Gastroesophageal sphincter (tissue), 4 donors: ENCODE measurements around the gene PRIMPOL. TPM values are rescaled to one million over a fixed set of nuclear protein-coding genes. Genes with fewer than 3 reads are reported as not detected.

Experiments
- ATAC-seq: fragments of 150-250 bp; one replicate; pipeline ENCODE4 v1.9.1; 2016; ENCODE audit warnings: mild to moderate bottlenecking, moderate library complexity
- H3K27ac ChIP-seq, 4 donors: fragments of 200-600 bp; sonication (generic) in 3 of 4; 1 replicate in 3 of 4; 2 replicates in 1 of 4; pipeline ENCODE4 v1.5.1; 2016 to 2019
- H3K27me3 ChIP-seq: fragments of 200-600 bp; sonication (generic); one replicate; pipeline ENCODE4 v1.5.1; 2019
- H3K36me3 ChIP-seq, 2 donors: fragments of 200-600 bp; sonication (generic); one replicate each; pipeline ENCODE4 v1.5.1; 2019; ENCODE audit warnings: control low read depth in 1 of 2
- H3K4me1 ChIP-seq, 3 donors: fragments of 200-600 bp; sonication (generic); 1 replicate in 2 of 3; 2 replicates in 1 of 3; pipeline ENCODE4 v1.5.1; 2016 to 2019; ENCODE audit warnings: control low read depth in 2 of 3
- H3K4me3 ChIP-seq, 2 donors: fragments of 200-600 bp; sonication (generic); one replicate each; pipeline ENCODE4 v1.5.1; 2019; ENCODE audit warnings: mild to moderate bottlenecking in 1 of 2, moderate library complexity in 1 of 2
- H3K9me3 ChIP-seq, 3 donors: fragments of 200-600 bp; sonication (generic); one replicate each; pipeline ENCODE4 v1.5.1; 2017 to 2019; ENCODE audit warnings: control low read depth in 2 of 3
- CTCF ChIP-seq, 4 experiments: fragments of 200-600 bp in 2 of 4; fragments of 450-650 bp in 2 of 4; sonication (generic) in 1 of 4; IDR thresholded peaks; one replicate each; pipeline ENCODE4 v1.5.1; 2017 to 2019; ENCODE audit warnings: antibody characterized with exemption in 4 of 4, mild to moderate bottlenecking in 2 of 4, moderate library complexity in 2 of 4
- EP300 ChIP-seq: sonication (generic); formaldehyde crosslinking; IDR thresholded peaks from one replicate; pipeline ENCODE4 v1.6.1; 2017; ENCODE audit warnings: antibody characterized with exemption, mild to moderate bottlenecking
- POLR2A ChIP-seq, 2 donors: fragments of 450-650 bp; IDR thresholded peaks; one replicate each; pipeline ENCODE4 v1.6.1; 2017; ENCODE audit warnings: antibody characterized with exemption in 2 of 2, mild to moderate bottlenecking in 2 of 2, moderate library complexity in 1 of 2
- POLR2AphosphoS5 ChIP-seq: sonication (generic); formaldehyde crosslinking; IDR thresholded peaks from one replicate; pipeline ENCODE4 v1.6.1; 2017; ENCODE audit warnings: antibody characterized with exemption
- WGBS, 2 donors: methylation state at CpG; one replicate each; pipeline ENCODE4 v1.1.5; 2018; ENCODE audit warnings: low coverage in 1 of 2; 5-methylcytosine and 5-hydroxymethylcytosine counted together
- total RNA-seq, 4 donors: library from RNA; depleted of rRNA; stranded (reverse); fragments of >200 nt; gene quantifications; one replicate each; pipeline ENCODE4 v1.1.0, GENCODE V29; 2016

PRIMPOL gene
- total RNA-seq, 4 donors from 2014 or later, result 14.2 to 21.6 (median 16.9) TPM

GRCh38 chr4:184712322-184712721 is 62.8 kb downstream of the PRIMPOL start:
- ATAC-seq, result no peak
- H3K4me3 ChIP-seq, result no peak overlapping the region
- H3K27ac ChIP-seq, result no peak overlapping the region
- no peaks in the 10 kb centered on the region for H3K27me3 ChIP-seq
- TF ChIP-seq CTCF (IDR thresholded peaks at IDR 0.05) (no peak), POLR2A (IDR thresholded peaks at IDR 0.05) (no peak), EP300 (no peak), POLR2AphosphoS5 (no peak)
- no peaks in the 10 kb centered on the region for H3K4me1 ChIP-seq
- no peaks in the 10 kb centered on the region for H3K36me3 ChIP-seq
- H3K9me3 ChIP-seq, result no peaks in the 10 kb centered on the region

DNA sequence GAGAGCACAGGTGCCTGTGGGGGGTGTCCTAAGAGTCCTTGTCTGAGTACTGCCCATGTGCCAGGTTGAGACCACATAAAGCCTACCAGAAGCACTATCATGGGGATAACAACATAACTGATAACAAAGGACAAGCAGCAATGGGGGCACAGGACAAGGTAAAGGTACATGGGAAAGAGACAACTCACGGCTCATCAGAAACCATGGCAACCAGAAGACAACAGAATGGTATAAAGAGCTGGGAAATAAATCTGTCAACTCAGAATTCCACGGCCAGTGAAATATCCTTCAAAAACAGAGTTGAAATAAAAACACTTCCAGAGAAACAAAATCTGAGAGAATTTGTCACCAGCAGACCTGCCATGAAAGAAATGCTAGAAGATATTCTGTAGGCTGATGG is 64.3 kb downstream of the PRIMPOL start:
- Histone ChIP-seq H3K36me3 (no peaks in the 10 kb centered on the region), H3K4me3 (no peak overlapping the region), H3K27ac (no peak overlapping the region), H3K4me1 (no peaks in the 10 kb centered on the region), H3K27me3 (no peaks in the 10 kb centered on the region), H3K9me3 (no peaks in the 10 kb centered on the region)
- TF ChIP-seq CTCF (IDR thresholded peaks at IDR 0.05) (no peak), POLR2A (IDR thresholded peaks at IDR 0.05) (no peak)
- 0 to 69% methylated on average over 1 to 2 of the region's 2 CpGs for WGBS, 2 donors
- no peak for ATAC-seq

DNA sequence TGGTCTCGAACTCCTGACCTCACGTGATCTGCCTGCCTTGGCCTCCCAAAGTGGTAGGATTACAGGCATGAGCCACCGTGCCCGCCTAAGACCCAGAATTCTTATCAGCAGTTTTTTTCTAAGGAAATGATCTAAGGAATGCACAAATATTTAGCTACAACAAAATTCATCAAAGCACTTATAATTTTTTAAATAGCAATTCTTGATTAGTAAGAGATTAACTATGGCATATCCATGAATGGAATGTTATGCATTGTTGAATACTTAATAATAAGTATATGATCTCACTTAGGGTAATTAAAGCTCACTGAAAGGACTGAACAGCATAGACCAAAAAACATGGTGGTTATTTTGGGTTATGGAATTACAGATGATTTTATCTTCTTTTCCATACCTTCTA is 66.0 kb downstream of the PRIMPOL start:
- no peak overlapping the region for H3K4me3 ChIP-seq
- TF ChIP-seq EP300, result no peak
- no peak for TF ChIP-seq CTCF (IDR thresholded peaks at IDR 0.05)
- no peak for TF ChIP-seq POLR2AphosphoS5
- TF ChIP-seq POLR2A (IDR thresholded peaks at IDR 0.05), result no peak
- no peaks in the 10 kb centered on the region for H3K9me3 ChIP-seq
- no peak overlapping the region for H3K27ac ChIP-seq
- no peaks in the 10 kb centered on the region for H3K4me1 ChIP-seq
- no peak for ATAC-seq
- no peaks in the 10 kb centered on the region for H3K36me3 ChIP-seq
- 95 to 96% methylated on average over 4 of the region's 4 CpGs for WGBS, 2 donors
- no peaks in the 10 kb centered on the region for H3K27me3 ChIP-seq

- WGBS, 2 donors, result no CpG with 5 or more reads among the region's 3 CpGs
- no peak for ATAC-seq
These were observed 69.9 kb downstream of the PRIMPOL start for GRCh38 chr4:184719407-184719806.

DNA sequence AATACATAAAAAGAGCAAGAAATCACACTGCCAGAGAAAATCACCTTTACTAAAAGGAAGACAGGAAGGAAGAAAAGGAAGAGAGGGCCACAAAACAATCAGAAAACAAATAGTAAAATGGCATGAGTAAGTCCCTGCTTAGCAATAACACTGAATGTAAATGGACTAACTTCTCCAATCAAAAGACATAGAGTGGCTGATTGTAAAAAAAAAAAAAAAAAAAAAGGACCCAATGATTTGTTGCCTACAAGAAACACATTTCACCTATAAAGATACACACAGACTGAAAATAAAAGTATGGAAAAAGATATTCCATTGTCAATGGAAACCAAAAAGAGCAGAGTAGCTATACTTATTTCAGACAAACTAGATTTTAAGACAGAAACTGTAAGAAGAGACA is 71.7 kb downstream of the PRIMPOL start:
- no peaks in the 10 kb centered on the region for H3K27me3 ChIP-seq
- TF ChIP-seq POLR2A (IDR thresholded peaks at IDR 0.05), result no peak
- TF ChIP-seq POLR2AphosphoS5, result no peak
- no peak for TF ChIP-seq EP300
- TF ChIP-seq CTCF (IDR thresholded peaks at IDR 0.05), result no peak

More at GRCh38 chr4:184719407-184719806, 69.9 kb downstream of the PRIMPOL start:
- no peaks in the 10 kb centered on the region for H3K36me3 ChIP-seq
- no peaks in the 10 kb centered on the region for H3K9me3 ChIP-seq
- TF ChIP-seq CTCF (IDR thresholded peaks at IDR 0.05) (no peak), POLR2A (IDR thresholded peaks at IDR 0.05) (no peak), EP300 (no peak), POLR2AphosphoS5 (no peak)
- H3K4me1 ChIP-seq, result no peaks in the 10 kb centered on the region
- H3K27ac ChIP-seq, result no peak overlapping the region
- H3K4me3 ChIP-seq, result no peak overlapping the region
- no peaks in the 10 kb centered on the region for H3K27me3 ChIP-seq

More for the DNA sequence above, 71.7 kb downstream of the PRIMPOL start:
- Histone ChIP-seq H3K9me3 (no peaks in the 10 kb centered on the region), H3K4me3 (no peak overlapping the region), H3K4me1 (no peaks in the 10 kb centered on the region), H3K27ac (no peak overlapping the region), H3K36me3 (no peaks in the 10 kb centered on the region)
- no peak for ATAC-seq
